ENCODE data around the gene TMEM213.

DNA sequence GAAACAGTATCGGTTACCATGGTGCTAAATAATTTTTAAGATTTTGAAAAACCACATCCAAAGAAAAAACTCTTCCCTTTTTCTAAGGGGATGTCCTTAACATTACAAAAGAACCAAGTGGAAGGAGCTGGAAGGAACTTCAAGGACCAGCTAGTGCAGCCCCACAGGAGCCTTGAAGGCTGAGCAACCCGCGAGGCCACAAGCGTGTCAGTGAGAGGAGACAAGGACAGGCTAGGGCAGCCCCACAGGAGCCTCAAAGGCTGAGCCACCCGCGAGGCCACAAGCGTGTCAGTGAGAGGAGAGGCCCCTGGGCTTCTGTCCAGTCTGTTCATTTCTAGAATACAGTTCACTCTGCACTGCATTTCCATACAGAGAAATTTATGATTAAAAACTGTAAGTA is 80.3 kb downstream of the TMEM213 start:
- TF ChIP-seq, protein P1, sequence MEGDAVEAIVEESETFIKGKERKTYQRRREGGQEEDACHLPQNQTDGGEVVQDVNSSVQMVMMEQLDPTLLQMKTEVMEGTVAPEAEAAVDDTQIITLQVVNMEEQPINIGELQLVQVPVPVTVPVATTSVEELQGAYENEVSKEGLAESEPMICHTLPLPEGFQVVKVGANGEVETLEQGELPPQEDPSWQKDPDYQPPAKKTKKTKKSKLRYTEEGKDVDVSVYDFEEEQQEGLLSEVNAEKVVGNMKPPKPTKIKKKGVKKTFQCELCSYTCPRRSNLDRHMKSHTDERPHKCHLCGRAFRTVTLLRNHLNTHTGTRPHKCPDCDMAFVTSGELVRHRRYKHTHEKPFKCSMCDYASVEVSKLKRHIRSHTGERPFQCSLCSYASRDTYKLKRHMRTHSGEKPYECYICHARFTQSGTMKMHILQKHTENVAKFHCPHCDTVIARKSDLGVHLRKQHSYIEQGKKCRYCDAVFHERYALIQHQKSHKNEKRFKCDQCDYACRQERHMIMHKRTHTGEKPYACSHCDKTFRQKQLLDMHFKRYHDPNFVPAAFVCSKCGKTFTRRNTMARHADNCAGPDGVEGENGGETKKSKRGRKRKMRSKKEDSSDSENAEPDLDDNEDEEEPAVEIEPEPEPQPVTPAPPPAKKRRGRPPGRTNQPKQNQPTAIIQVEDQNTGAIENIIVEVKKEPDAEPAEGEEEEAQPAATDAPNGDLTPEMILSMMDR (conservative IDR thresholded peaks at IDR 0.05 in 1 of 2, IDR thresholded peaks at IDR 0.05 in 1 of 2; ENCODE audit: low read depth in 1 of 2, low read length in 2 of 2): no peak
- TF ChIP-seq EZH2 (IDR thresholded peaks at IDR 0.05; ENCODE audit: low read length, missing control alignments): no peak
